OCI-LY3 (cell line): ENCODE data around the gene MT1M.

Experiments
- EZH2phosphoT487 ChIP-seq: fragments of 200-600 bp; shearing (Covaris generic); IDR thresholded peaks from 2 replicates; pipeline ENCODE4 v1.6.1; 2018; ENCODE audit warnings: antibody characterized with exemption, mixed run types, low read depth
- TF ChIP-seq, protein P1 (sequence below): fragments of 200-600, 300-600 bp; sonication (generic); IDR thresholded peaks from 2 replicates; pipeline ENCODE4 v1.5.1; 2014; ENCODE audit warnings: antibody characterized with exemption, low read length, low read depth

DNA sequence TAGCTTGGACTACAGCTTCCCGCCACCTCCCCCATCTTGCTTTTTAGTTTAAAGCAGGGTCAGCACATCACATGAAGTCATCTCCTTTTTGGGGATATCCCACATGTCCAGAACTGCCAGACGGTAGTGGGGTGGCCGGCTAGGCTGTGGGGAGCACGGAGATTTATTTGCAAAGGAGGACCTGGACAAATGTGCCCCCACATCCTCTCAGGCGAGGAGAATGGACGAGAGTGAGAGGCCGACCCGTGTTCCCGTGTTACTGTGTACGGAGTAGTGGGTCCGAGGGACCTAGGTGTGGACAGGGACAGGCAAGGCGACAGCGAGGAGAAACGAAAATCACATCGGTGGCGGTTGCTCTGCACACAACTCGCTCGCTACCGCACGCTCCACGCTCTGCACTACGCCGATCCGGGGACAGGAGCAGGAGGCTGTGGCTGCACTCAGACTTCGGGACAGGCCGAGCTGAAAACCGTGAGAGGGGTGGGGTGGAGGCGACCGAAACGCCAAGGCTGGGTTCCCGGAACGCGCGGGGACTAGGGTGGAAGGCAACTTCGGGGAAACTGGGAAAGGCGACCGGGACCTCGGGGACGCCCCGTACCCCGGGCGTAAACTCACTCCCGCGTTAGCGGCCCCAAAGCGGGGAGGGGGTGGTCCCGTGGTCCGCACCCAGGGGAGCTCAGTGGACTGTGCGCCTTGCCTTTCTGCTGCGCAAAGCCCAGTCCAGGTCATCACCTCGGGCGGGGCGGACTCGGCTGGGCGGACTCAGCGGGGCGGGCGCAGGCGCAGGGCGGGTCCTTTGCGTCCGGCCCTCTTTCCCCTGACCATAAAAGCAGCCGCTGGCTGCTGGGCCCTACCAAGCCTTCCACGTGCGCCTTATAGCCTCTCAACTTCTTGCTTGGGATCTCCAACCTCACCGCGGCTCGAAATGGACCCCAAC lies 5.6 kb downstream of the MT1M start, which contains the start of gene MT1A:
- TF ChIP-seq, protein P1, sequence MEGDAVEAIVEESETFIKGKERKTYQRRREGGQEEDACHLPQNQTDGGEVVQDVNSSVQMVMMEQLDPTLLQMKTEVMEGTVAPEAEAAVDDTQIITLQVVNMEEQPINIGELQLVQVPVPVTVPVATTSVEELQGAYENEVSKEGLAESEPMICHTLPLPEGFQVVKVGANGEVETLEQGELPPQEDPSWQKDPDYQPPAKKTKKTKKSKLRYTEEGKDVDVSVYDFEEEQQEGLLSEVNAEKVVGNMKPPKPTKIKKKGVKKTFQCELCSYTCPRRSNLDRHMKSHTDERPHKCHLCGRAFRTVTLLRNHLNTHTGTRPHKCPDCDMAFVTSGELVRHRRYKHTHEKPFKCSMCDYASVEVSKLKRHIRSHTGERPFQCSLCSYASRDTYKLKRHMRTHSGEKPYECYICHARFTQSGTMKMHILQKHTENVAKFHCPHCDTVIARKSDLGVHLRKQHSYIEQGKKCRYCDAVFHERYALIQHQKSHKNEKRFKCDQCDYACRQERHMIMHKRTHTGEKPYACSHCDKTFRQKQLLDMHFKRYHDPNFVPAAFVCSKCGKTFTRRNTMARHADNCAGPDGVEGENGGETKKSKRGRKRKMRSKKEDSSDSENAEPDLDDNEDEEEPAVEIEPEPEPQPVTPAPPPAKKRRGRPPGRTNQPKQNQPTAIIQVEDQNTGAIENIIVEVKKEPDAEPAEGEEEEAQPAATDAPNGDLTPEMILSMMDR: no peak
- TF ChIP-seq EZH2phosphoT487: no peak
